Astrocyte of the spinal cord (primary cell): ENCODE results near the gene DGCR2.
"Not testable (repeated sequence)": the region's sequence is repeated elsewhere in the genome, so short reads cannot be mapped to it uniquely, and the experiment has no call there.

Experiments
- DNase-seq: peaks from one replicate; pipeline ENCODE4 v3.0.0; 2011; ENCODE audit warnings: low read depth, low spot score
- H3K4me3 ChIP-seq: 2 replicates; pipeline ENCODE4 v1.5.1; 2011; ENCODE audit warnings: low read depth, mild to moderate bottlenecking, low read length, moderate library complexity
- CTCF ChIP-seq: IDR thresholded peaks from 2 replicates; pipeline ENCODE4 v1.5.1; 2012; ENCODE audit warnings: low read depth, mild to moderate bottlenecking, low read length, inconsistent platforms
- in situ Hi-C: cut with HindIII; loops from 2 replicates; pipeline ENCODE4 v1.10.0; 2017; ENCODE audit warnings: low sequenced_read_pairs

Gene DGCR2

GRCh38 chr22:19055801-19056200, 66.4 kb downstream of the DGCR2 start:
- no peak overlapping the region for H3K4me3 ChIP-seq
- in situ Hi-C loops: no loop called here
- no peak for TF ChIP-seq CTCF
- DNase-seq: no peak

DNA sequence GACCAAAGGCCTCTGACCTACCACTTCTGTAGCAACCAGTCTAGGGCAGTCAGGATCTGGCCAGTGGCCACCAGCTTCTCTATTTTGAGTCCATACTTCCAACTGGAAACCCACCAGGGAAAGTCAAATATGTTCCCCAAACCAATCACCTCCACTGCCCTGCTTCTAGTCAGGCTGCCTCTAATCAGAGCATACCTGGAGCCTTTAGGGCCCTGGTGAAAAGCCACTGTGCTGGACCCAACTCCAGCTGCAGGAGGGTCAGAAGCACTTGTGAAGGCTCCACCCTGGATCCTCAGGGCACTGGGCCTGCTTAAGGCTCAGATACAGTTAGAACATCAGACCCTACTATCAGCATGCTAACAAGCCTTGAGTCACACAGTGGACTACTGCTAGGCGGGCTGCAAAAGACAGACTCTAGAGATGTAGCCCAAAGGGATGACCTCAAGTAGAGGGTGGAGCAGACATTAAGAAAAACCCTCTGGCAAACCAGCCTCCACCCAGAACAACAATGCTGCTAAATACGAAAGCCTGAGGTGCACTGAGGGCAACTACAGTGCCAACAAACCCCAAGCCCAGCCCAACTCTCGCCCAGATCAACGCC, 69.2 kb downstream of the DGCR2 start:
- no peak for DNase-seq
- H3K4me3 ChIP-seq: no peak overlapping the region
- in situ Hi-C loops: no loop called here
- TF ChIP-seq CTCF: no peak

- in situ Hi-C loops: no loop called here
- DNase-seq: no peak
- H3K4me3 ChIP-seq: no peak overlapping the region
- no peak for TF ChIP-seq CTCF
Observed at GRCh38 chr22:19051381-19052072, 70.7 kb downstream of the DGCR2 start.

DNA sequence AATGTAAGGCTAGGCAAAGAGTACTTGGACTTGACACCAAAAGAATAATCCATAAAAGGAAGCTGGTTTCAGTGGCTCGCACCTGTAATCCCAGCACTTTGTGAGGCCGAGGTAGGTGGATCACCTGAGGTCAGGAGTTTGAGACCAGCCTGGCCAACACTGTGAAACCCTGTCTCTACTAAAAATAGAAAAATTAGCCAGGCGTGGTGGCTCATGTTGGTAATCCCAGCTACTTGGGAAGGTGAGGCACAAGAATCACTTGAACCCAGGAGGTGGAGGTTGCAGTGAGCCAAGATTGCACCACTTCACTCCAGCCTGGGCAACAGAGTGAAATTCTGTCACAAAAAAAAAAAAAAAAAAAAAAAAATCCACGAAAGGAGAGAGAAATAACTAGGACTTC, 71.4 kb downstream of the DGCR2 start:
- in situ Hi-C loops, H3K4me3 ChIP-seq, DNase-seq: not testable (repeated sequence)

GRCh38 chr22:19050117-19050516, 72.1 kb downstream of the DGCR2 start:
- TF ChIP-seq CTCF: no peak
- DNase-seq: no peak
- H3K4me3 ChIP-seq: no peak overlapping the region
- in situ Hi-C loops: no loop called here

DNA sequence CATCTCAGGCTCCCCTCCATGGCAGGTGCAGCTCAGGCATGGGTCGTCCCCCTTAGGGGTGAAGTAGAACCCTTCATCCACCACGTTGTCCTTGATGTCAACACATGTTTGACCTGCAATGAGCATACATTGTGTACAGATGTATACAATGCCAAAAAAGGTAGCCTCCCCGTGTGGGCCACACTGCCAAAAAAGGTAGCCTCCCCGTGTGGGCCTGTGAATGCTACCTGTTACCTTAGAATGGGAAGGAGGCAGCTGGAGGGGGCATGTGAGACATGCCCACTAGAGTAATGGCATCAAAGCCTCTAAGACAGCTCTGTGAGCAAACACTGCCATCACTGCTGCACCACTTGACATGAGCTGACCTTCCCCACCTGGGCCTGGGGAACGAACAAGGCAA, 73.7 kb downstream of the DGCR2 start:
- no peak for DNase-seq
- in situ Hi-C loops: no loop called here
- no peak overlapping the region for H3K4me3 ChIP-seq
- TF ChIP-seq CTCF: no peak

DNA sequence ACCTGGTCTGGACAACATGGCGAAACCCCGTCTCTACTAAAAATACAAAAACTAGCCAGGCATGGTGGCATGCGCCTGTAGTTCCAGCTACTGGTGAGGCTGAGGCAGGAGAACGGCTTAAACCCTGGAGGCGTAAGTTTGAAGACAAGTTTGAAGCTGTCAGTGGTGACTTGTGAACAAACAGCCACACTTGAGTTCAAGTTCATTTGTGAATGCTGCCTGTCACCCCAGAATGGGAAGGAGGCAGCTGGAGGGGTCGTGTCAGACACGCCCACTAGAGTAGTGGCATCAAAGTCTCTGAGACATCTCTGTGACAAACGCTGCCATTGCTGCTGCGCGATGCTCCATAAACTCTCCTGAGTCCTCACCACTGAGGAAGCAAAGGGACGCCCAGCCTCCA, 74.2 kb downstream of the DGCR2 start:
- DNase-seq: no peak
- no peak overlapping the region for H3K4me3 ChIP-seq
- in situ Hi-C loops: no loop called here
- no peak for TF ChIP-seq CTCF
